Fibroblast of pulmonary artery (primary cell): ENCODE results near the gene BMP10.

ENCODE experiments used
- DNase-seq: peaks from one replicate; pipeline ENCODE4 v3.0.0-alpha.2; 2010; ENCODE audit warnings: low read depth
- H3K4me3 ChIP-seq: replicated peaks from 2 replicates; pipeline ENCODE4 v1.5.1; 2011; ENCODE audit warnings: low read depth, mild to moderate bottlenecking, control low read depth, low read length, moderate library complexity
- CTCF ChIP-seq: IDR thresholded peaks from 2 replicates; pipeline ENCODE4 v1.5.1; 2011; ENCODE audit warnings: mild to moderate bottlenecking, control low read depth, low read length, inconsistent platforms; ENCODE audit errors: missing control alignments

Gene BMP10

GRCh38 chr2:68834737-68835376 lies 36.3 kb downstream of the BMP10 start:
- DNase-seq: no peak
- no peak overlapping the region for H3K4me3 ChIP-seq
- TF ChIP-seq CTCF: no peak

- no peak for TF ChIP-seq CTCF
- H3K4me3 ChIP-seq: no peak overlapping the region
- DNase-seq: no peak
These were observed 38.0 kb downstream of the BMP10 start for GRCh38 chr2:68833162-68833561.

- no peak for TF ChIP-seq CTCF
- H3K4me3 ChIP-seq: no peak overlapping the region
- peak; percentile 91 for DNase-seq
These were observed 38.8 kb downstream of the BMP10 start for GRCh38 chr2:68832233-68832869.

GRCh38 chr2:68831686-68832232 lies 39.4 kb downstream of the BMP10 start:
- H3K4me3 ChIP-seq: no peak overlapping the region
- DNase-seq: peak; percentile 59
- no peak for TF ChIP-seq CTCF

GRCh38 chr2:68829749-68830148 lies 41.4 kb downstream of the BMP10 start:
- no peak overlapping the region for H3K4me3 ChIP-seq
- no peak for TF ChIP-seq CTCF
- no peak for DNase-seq

- no peak overlapping the region for H3K4me3 ChIP-seq
- DNase-seq: peak; percentile 99
- no peak for TF ChIP-seq CTCF
These were observed 42.1 kb downstream of the BMP10 start for GRCh38 chr2:68828887-68829708.
